GM10266 (cell line): Measurements from ENCODE around the gene TLE1.

Experiments
- DNase-seq: peaks from one replicate; pipeline ENCODE4 v3.0.0; 2012; ENCODE audit errors: extremely low spot score
- CTCF ChIP-seq: IDR thresholded peaks from 2 replicates; pipeline ENCODE4 v1.5.1; 2012; ENCODE audit warnings: mild to moderate bottlenecking, low read depth; ENCODE audit not compliant: control insufficient read depth, insufficient read depth; ENCODE audit errors: missing control alignments

TLE1 gene

GRCh38 chr9:81678088-81678487, 11.3 kb downstream of the TLE1 start:
- no peak for DNase-seq
- TF ChIP-seq CTCF: no peak

- TF ChIP-seq CTCF: no peak
- DNase-seq: no peak
These were observed 13.0 kb downstream of the TLE1 start for GRCh38 chr9:81676395-81676794.

GRCh38 chr9:81673310-81673709, 16.0 kb downstream of the TLE1 start:
- no peak for DNase-seq
- TF ChIP-seq CTCF: no peak

GRCh38 chr9:81671880-81672280, 17.5 kb downstream of the TLE1 start:
- no peak for DNase-seq
- TF ChIP-seq CTCF: no peak

GRCh38 chr9:81669866-81670265, 19.5 kb downstream of the TLE1 start:
- DNase-seq: no peak
- TF ChIP-seq CTCF: no peak

- DNase-seq: no peak
- no peak for TF ChIP-seq CTCF
These were observed 20.2 kb downstream of the TLE1 start for GRCh38 chr9:81669041-81669651.

GRCh38 chr9:81666123-81666522, 23.2 kb downstream of the TLE1 start:
- TF ChIP-seq CTCF: no peak
- no peak for DNase-seq
